WERI-Rb-1 (cell line): Measurements from ENCODE around the gene TTC39B.

Source experiments
- DNase-seq: peaks from one replicate; pipeline ENCODE4 v3.0.0-alpha.2; 2020
- H3K27ac ChIP-seq: fragments of 250-450 bp; sonication (Bioruptor Pico); 2 replicates; pipeline ENCODE4 v1.5.1; 2020; ENCODE audit warnings: mild to moderate bottlenecking, moderate library complexity
- H3K27me3 ChIP-seq: fragments of 250-450 bp; sonication (Bioruptor Pico); 2 replicates; pipeline ENCODE4 v1.5.1; 2021; ENCODE audit warnings: mild to moderate bottlenecking, low read depth, moderate library complexity; ENCODE audit not compliant: insufficient read depth, severe bottlenecking
- H3K36me3 ChIP-seq: fragments of 250-450 bp; sonication (Bioruptor Pico); 2 replicates; pipeline ENCODE4 v1.5.1; 2020; ENCODE audit warnings: mild to moderate bottlenecking, moderate library complexity
- H3K4me3 ChIP-seq: 2 replicates; pipeline ENCODE4 v1.5.1; 2011; ENCODE audit warnings: low read depth, mild to moderate bottlenecking, control low read depth, low read length
- H3K9me3 ChIP-seq: fragments of 250-450 bp; sonication (Bioruptor Pico); 2 replicates; pipeline ENCODE4 v1.5.1; 2021; ENCODE audit warnings: mild to moderate bottlenecking, moderate library complexity; ENCODE audit not compliant: severe bottlenecking
- CTCF ChIP-seq: IDR thresholded peaks from 2 replicates; pipeline ENCODE4 v1.5.1; 2011; ENCODE audit warnings: low read depth, mild to moderate bottlenecking, control low read depth, inconsistent platforms, low read length

Gene TTC39B

DNA sequence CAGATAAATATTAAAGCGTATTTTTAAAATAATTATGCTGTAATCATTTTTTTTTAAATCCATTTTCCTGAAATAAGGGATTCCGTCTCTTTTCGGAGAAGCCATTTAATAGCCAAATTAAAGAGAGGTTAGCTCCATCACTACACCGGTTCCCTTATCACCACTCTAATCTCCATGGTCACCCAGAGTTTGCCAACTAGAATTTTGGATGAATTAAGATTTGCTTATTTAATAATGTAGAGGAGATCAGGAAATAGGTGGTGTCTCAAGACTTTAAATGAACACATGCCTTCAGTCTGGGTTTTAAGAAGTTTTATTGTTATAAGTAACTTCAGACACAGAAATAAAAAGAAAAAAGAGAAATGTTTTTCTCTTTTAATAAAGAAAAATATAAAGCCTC, 151.7 kb downstream of the TTC39B start:
- H3K27me3 ChIP-seq: no peaks in the 10 kb centered on the region
- no peaks in the 10 kb centered on the region for H3K9me3 ChIP-seq
- no peak overlapping the region for H3K27ac ChIP-seq
- no peak for DNase-seq
- H3K4me3 ChIP-seq: no peak overlapping the region
- H3K36me3 ChIP-seq: no peaks in the 10 kb centered on the region
- no peak for TF ChIP-seq CTCF

- no peak overlapping the region for H3K27ac ChIP-seq
- no peaks in the 10 kb centered on the region for H3K9me3 ChIP-seq
- H3K36me3 ChIP-seq: no peaks in the 10 kb centered on the region
- no peaks in the 10 kb centered on the region for H3K27me3 ChIP-seq
- no peak for DNase-seq
- no peak overlapping the region for H3K4me3 ChIP-seq
- TF ChIP-seq CTCF: no peak
Measured at GRCh38 chr9:15154677-15155076, 152.3 kb downstream of the TTC39B start.

DNA sequence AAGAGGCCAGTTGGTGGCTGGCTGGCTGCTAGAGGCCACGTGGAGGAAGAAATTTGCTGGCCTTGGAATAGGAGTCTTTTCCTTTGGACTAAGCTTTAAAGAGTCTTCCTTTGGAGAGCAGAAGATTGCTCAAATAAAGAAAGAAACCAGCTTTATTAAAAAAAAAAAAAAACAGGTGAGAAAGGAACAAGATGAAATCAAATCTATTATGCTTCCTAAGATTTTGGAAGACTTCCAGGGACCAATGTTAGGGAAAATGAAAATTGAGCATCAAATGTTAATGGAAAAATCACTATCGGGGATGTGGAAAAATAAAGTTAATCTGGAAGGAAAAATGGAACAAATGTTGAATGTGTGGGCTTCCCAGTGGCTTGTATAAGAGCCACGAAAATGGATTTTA, 153.1 kb downstream of the TTC39B start:
- no peak for DNase-seq
- H3K27ac ChIP-seq: no peak overlapping the region
- no peaks in the 10 kb centered on the region for H3K9me3 ChIP-seq
- H3K36me3 ChIP-seq: no peaks in the 10 kb centered on the region
- no peaks in the 10 kb centered on the region for H3K27me3 ChIP-seq
- no peak overlapping the region for H3K4me3 ChIP-seq
- TF ChIP-seq CTCF: no peak

GRCh38 chr9:15150939-15151338, 156.1 kb downstream of the TTC39B start:
- no peaks in the 10 kb centered on the region for H3K36me3 ChIP-seq
- H3K27ac ChIP-seq: no peak overlapping the region
- no peak for DNase-seq
- H3K4me3 ChIP-seq: no peak overlapping the region
- no peak for TF ChIP-seq CTCF
- no peaks in the 10 kb centered on the region for H3K9me3 ChIP-seq
- H3K27me3 ChIP-seq: no peaks in the 10 kb centered on the region

- Histone ChIP-seq H3K4me3 (no peak overlapping the region), H3K36me3 (no peaks in the 10 kb centered on the region), H3K9me3 (no peaks in the 10 kb centered on the region), H3K27me3 (no peaks in the 10 kb centered on the region), H3K27ac (no peak overlapping the region)
- no peak for TF ChIP-seq CTCF
- DNase-seq: no peak
Measured at GRCh38 chr9:15149450-15149849, 157.6 kb downstream of the TTC39B start.

DNA sequence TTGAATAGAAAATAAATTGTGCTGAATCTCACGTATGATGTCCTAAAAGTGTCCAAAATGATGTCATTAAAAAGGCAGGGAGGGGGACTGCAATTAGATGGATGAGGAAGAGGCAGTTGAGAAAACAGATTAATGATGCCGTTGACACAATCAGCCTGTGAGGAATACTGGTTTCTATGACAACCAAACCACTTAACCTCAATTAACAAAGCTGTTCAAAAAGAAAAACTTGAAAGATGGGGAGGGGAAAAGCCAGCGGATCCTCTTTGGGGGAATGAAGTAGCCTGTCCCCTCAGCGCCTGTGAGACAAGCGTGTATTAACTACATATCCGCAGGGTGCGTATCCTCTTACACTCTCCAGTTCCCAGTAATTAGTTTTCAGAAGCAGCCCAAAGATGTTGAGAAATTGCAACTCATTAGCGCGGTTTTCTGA, 160.7 kb downstream of the TTC39B start:
- no peaks in the 10 kb centered on the region for H3K27me3 ChIP-seq
- peak; percentile 19 for DNase-seq
- TF ChIP-seq CTCF: no peak
- no peaks in the 10 kb centered on the region for H3K9me3 ChIP-seq
- no peak overlapping the region for H3K4me3 ChIP-seq
- H3K36me3 ChIP-seq: no peaks in the 10 kb centered on the region
- no peak overlapping the region for H3K27ac ChIP-seq
